B cell (primary cell): ENCODE results near the gene TET2. TPM values are rescaled to one million over a fixed set of nuclear protein-coding genes. Genes with fewer than 3 reads are reported as not detected.

Experiments
- ATAC-seq: fragments of 200-7000 bp; cut with Tn5 transposase; one replicate; pipeline ENCODE4 v1.10.0; 2021; ENCODE audit warnings: low read depth, mild to moderate bottlenecking, moderate number of reproducible peaks, moderate library complexity
- CTCF ChIA-PET: fragments of 350-600 bp; sonication (Branson Sonifier 250); formaldehyde crosslinking; loops from one replicate; lab custom pipeline; 2021; ENCODE audit warnings: antibody characterized with exemption, inconsistent platforms; lab: Charles Lee
- POLR2A ChIA-PET: fragments of 350-600 bp; sonication (Branson Sonifier 250); formaldehyde crosslinking; loops from one replicate; lab custom pipeline; 2021; ENCODE audit warnings: antibody characterized with exemption; lab: Charles Lee
- DNase-seq: peaks from one replicate; pipeline ENCODE4 v3.0.0; 2013
- H2AFZ ChIP-seq: 2 replicates; pipeline ENCODE4 v1.6.1; 2012; ENCODE audit warnings: mild to moderate bottlenecking, low read depth, low read length; ENCODE audit not compliant: insufficient read depth, poor library complexity, severe bottlenecking
- H3K27ac ChIP-seq, 2 donors: 1 replicate in 1 of 2; 2 replicates in 1 of 2; pipeline ENCODE4 v1.5.1; 2012 to 2013; ENCODE audit warnings: low read length in 2 of 2, mild to moderate bottlenecking in 2 of 2, moderate library complexity in 1 of 2
- H3K27me3 ChIP-seq, 4 experiments: fragments of 200-600 bp in 1 of 4; sonication (generic) in 1 of 4; replicated peaks in 1 of 4; 1 replicate in 2 of 4; 2 replicates in 2 of 4; pipeline versions ENCODE4 v1.6.1 to v1.7.0; 2013 to 2016; ENCODE audit warnings: low read length in 3 of 4, mild to moderate bottlenecking in 2 of 4, mixed read lengths in 1 of 4, moderate library complexity in 1 of 4; ENCODE audit not compliant: insufficient read depth in 4 of 4, control insufficient read depth in 3 of 4; ENCODE audit errors: control extremely low read depth in 1 of 4
- H3K36me3 ChIP-seq, 2 experiments: replicated peaks in 1 of 2; 1 replicate in 1 of 2; 2 replicates in 1 of 2; pipeline versions ENCODE4 v1.6.1 to v1.7.1; 2013; ENCODE audit warnings: low read length in 1 of 2; ENCODE audit not compliant: insufficient read depth in 2 of 2, control insufficient read depth in 1 of 2; ENCODE audit errors: control extremely low read depth in 1 of 2, extremely low read depth in 1 of 2
- H3K4me1 ChIP-seq, 2 donors: fragments of 200-600 bp in 1 of 2; sonication (generic) in 1 of 2; 1 replicate in 1 of 2; 2 replicates in 1 of 2; pipeline versions ENCODE4 v1.5.1 to v1.6.1; 2013 to 2017; ENCODE audit warnings: low read length in 2 of 2; ENCODE audit not compliant: control insufficient read depth in 2 of 2, insufficient read depth in 2 of 2
- H3K4me2 ChIP-seq: replicated peaks from 2 replicates; pipeline ENCODE3; 2012; ENCODE audit warnings: mild to moderate bottlenecking, low read depth, low read length; ENCODE audit not compliant: poor library complexity, severe bottlenecking
- H3K4me3 ChIP-seq, 5 experiments: fragments of 200-600 bp in 1 of 5; sonication (generic) in 1 of 5; 1 replicate in 3 of 5; 2 replicates in 2 of 5; pipeline versions ENCODE4 v1.5.1 to v1.7.0; 2011 to 2016; ENCODE audit warnings: low read length in 4 of 5, mild to moderate bottlenecking in 4 of 5, low read depth in 2 of 5, control low read depth in 1 of 5, moderate library complexity in 1 of 5; ENCODE audit not compliant: insufficient read depth in 1 of 5; ENCODE audit errors: control extremely low read depth in 1 of 5, extremely low read depth in 1 of 5
- H3K79me2 ChIP-seq: fragments of 200-600 bp; sonication (generic); one replicate; pipeline ENCODE4 v1.6.0; 2016; ENCODE audit warnings: low read length; ENCODE audit not compliant: control insufficient read depth, insufficient read depth
- H3K9ac ChIP-seq: fragments of 200-600 bp; sonication (generic); 2 replicates; pipeline ENCODE4 v1.6.1; 2017; ENCODE audit warnings: mild to moderate bottlenecking, low read length, moderate library complexity
- H3K9me3 ChIP-seq, 3 donors: one replicate each; pipeline versions ENCODE4 v1.6.1 to v1.7.1; 2013; ENCODE audit warnings: low read length in 2 of 3; ENCODE audit not compliant: control insufficient read depth in 2 of 3, insufficient read depth in 1 of 3; ENCODE audit errors: control extremely low read depth in 1 of 3
- H4K20me1 ChIP-seq: 2 replicates; pipeline ENCODE4 v1.6.0; 2012; ENCODE audit warnings: mild to moderate bottlenecking, low read length; ENCODE audit not compliant: insufficient read depth, control insufficient read depth, poor library complexity, severe bottlenecking
- H3K27ac Mint-ChIP-seq: one replicate; pipeline ENCODE4 v1.8.0; 2021; ENCODE audit warnings: mixed read lengths
- H3K27me3 Mint-ChIP-seq: one replicate; pipeline ENCODE4 v1.8.0; 2021; ENCODE audit warnings: mixed read lengths
- H3K4me1 Mint-ChIP-seq: one replicate; pipeline ENCODE4 v1.8.0; 2021; ENCODE audit warnings: mixed read lengths
- H3K4me3 Mint-ChIP-seq: one replicate; pipeline ENCODE4 v1.8.0; 2021; ENCODE audit warnings: mixed read lengths
- H3K9me3 Mint-ChIP-seq: one replicate; pipeline ENCODE4 v1.8.0; 2022; ENCODE audit warnings: mixed read lengths; ENCODE audit not compliant: insufficient read depth
- EZH2 ChIP-seq: IDR thresholded peaks from 2 replicates; pipeline ENCODE4 v1.6.1; 2012; ENCODE audit warnings: borderline replicate concordance, low read depth, mild to moderate bottlenecking, moderate library complexity, low read length; ENCODE audit not compliant: insufficient read depth, poor library complexity, severe bottlenecking
- WGBS: methylation state at CpG from one replicate; pipeline ENCODE4 v1.1.5; 2013; ENCODE audit warnings: missing lambda C conversion rate; ENCODE audit not compliant: insufficient coverage; 5-methylcytosine and 5-hydroxymethylcytosine counted together
- intact Hi-C: fragments of 100-400 bp; cut with micrococcal nuclease; formaldehyde crosslinking; loops from one replicate; pipeline ENCODE4 v1.10.0; 2022
- polyA plus RNA-seq: library from polyadenylated mRNA; depleted of rRNA; stranded (reverse); fragments of >200 nt; gene quantifications from 2 replicates; pipeline ENCODE4 v1.2.3, GENCODE V29; 2012
- total RNA-seq, 2 donors: library from RNA; stranded (reverse); fragments of 120-200 nt in 1 of 2; gene quantifications; 1 replicate in 1 of 2; 2 replicates in 1 of 2; pipeline versions ENCODE4 v1.2.3 to v1.2.4, GENCODE V29; 2013 to 2022
- TF ChIP-seq, protein P1 (sequence below): fragments of 200-600 bp; IDR thresholded peaks from one replicate; pipeline ENCODE4 v1.8.0; 2022; ENCODE audit warnings: antibody characterized with exemption, mild to moderate bottlenecking

Gene TET2
- total and polyA plus RNA-seq, 2 donors (not counting 1 experiment from before 2014, with no cell fraction given): 7.1 to 56.8 TPM

GRCh38 chr4:105147553-105148161 lies 981 bp downstream of the TET2 start:
- ATAC-seq (no peak), DNase-seq (peak; percentile 58)

DNA sequence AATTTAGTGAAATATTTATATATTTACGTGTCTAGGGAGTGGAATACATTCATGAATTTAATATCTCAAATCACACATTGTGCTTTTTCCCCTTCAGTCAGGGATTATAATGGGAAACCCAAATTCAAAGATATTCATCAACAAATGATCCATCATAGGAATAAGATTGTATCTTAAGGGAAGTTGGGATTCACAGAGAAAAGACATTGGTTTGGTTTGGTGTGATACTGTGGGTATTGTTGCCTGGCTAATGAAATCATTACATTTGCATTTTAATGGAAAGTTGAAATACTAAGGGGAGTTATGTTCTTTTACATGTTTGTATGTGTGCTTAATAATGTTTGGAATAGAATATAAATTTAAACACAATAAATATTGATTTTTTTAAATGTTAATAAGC lies 1.7 kb downstream of the TET2 start:
- Mint-ChIP-seq H3K27ac (no peak overlapping the region), H3K27me3 (no peaks in the 10 kb centered on the region), H3K9me3 (no peaks in the 10 kb centered on the region), H3K4me3 (peak overlapping the region; percentile 48), H3K4me1 (peaks cover 41% of the 10 kb centered on the region)
- Histone ChIP-seq H3K27ac (no peak overlapping the region), H3K4me3 (peak overlapping the region in 3 of 5 experiments; percentile 81 to 94 (median 83)), H3K9ac (peak overlapping the region; percentile 95), H3K4me1 (peaks cover 14 to 17% of the 10 kb centered on the region in 2 donors), H3K36me3 (no peaks in the 10 kb centered on the region), H3K27me3 (no peaks in the 10 kb centered on the region), H3K9me3 (no peaks in the 10 kb centered on the region), H4K20me1 (peaks cover 9% of the 10 kb centered on the region), H3K79me2 (peaks cover 64% of the 10 kb centered on the region), H3K4me2 (peak overlapping the region; percentile 88), H2AFZ (no peak overlapping the region)
- ChIA-PET POLR2A (no interaction called here), CTCF (no interaction called here)
- WGBS: no CpG with 5 or more reads among the region's 1 CpG
- intact Hi-C loops: loop anchor here (5.0 to 10.0 kb wide), 2 partner anchors 214 to 1169 kb away; partner anchors contain the start of genes AIMP1 and TBCK
- ATAC-seq (no peak), DNase-seq (no peak)
- no peak for TF ChIP-seq EZH2
- TF ChIP-seq, protein P1, sequence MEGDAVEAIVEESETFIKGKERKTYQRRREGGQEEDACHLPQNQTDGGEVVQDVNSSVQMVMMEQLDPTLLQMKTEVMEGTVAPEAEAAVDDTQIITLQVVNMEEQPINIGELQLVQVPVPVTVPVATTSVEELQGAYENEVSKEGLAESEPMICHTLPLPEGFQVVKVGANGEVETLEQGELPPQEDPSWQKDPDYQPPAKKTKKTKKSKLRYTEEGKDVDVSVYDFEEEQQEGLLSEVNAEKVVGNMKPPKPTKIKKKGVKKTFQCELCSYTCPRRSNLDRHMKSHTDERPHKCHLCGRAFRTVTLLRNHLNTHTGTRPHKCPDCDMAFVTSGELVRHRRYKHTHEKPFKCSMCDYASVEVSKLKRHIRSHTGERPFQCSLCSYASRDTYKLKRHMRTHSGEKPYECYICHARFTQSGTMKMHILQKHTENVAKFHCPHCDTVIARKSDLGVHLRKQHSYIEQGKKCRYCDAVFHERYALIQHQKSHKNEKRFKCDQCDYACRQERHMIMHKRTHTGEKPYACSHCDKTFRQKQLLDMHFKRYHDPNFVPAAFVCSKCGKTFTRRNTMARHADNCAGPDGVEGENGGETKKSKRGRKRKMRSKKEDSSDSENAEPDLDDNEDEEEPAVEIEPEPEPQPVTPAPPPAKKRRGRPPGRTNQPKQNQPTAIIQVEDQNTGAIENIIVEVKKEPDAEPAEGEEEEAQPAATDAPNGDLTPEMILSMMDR: no peak

More at GRCh38 chr4:105147553-105148161, 981 bp downstream of the TET2 start:
- peak overlapping the region; percentile 87 to 89 for H3K27ac ChIP-seq
- peaks cover 2% of the 10 kb centered on the region for H4K20me1 ChIP-seq
- Mint-ChIP-seq H3K27me3 (no peaks in the 10 kb centered on the region), H3K4me3 (peak overlapping the region; percentile 97), H3K27ac (peak overlapping the region; percentile 98), H3K4me1 (peaks cover 39% of the 10 kb centered on the region), H3K9me3 (no peaks in the 10 kb centered on the region)
- H3K9ac ChIP-seq: peak overlapping the region; percentile 95
- peaks cover 57% of the 10 kb centered on the region for H3K79me2 ChIP-seq
- no peaks in the 10 kb centered on the region for H3K9me3 ChIP-seq
- CTCF ChIA-PET: interaction anchor here (1.0 to 2.1 kb wide), 2 partner anchors 86 to 326 kb away, joined by 3 to 16 read pairs; partner anchors contain the start of gene PPA2
- POLR2A ChIA-PET: interaction anchor here (2.7 kb wide), 1 partner anchor 326 kb away, joined by 18 read pairs; the partner anchor contains the start of gene PPA2
- intact Hi-C loops: loop anchor here (5.0 to 10.0 kb wide), 2 partner anchors 213 to 1170 kb away; partner anchors contain the start of genes AIMP1 and TBCK
- TF ChIP-seq, protein P1: no peak
- no peak for TF ChIP-seq EZH2
- H2AFZ ChIP-seq: peak overlapping the region; percentile 75
- H3K4me1 ChIP-seq: peaks cover 14 to 17% of the 10 kb centered on the region in 2 donors
- WGBS: 0% methylated on average over 1 of the region's 16 CpGs
- peak overlapping the region; percentile 81 to 95 (median 92) for H3K4me3 ChIP-seq
- H3K36me3 ChIP-seq: no peaks in the 10 kb centered on the region
- H3K27me3 ChIP-seq: no peaks in the 10 kb centered on the region
- peak overlapping the region; percentile 88 for H3K4me2 ChIP-seq
